WTC11 (cell line): ENCODE results near the gene HOXB5. TPM values are rescaled to one million over a fixed set of nuclear protein-coding genes. Genes with fewer than 3 reads are reported as not detected.

ENCODE experiments used
- ATAC-seq: fragments of 200-7000 bp; cut with Tn5 transposase; 2 replicates; pipeline ENCODE4 v1.10.0; 2021; ENCODE audit warnings: mild to moderate bottlenecking, moderate library complexity
- CTCF ChIA-PET: fragments of 300-600 bp; sonication (Branson Sonifier 250); formaldehyde crosslinking; loops from one replicate; lab custom pipeline; 2021; ENCODE audit warnings: antibody characterized with exemption; lab: Charles Lee
- POLR2A ChIA-PET: fragments of 350-600 bp; sonication (Branson Sonifier 250); formaldehyde crosslinking; loops from one replicate; lab custom pipeline; 2021; ENCODE audit warnings: antibody characterized with exemption; lab: Charles Lee
- DNase-seq: peaks from one replicate; pipeline ENCODE4 v3.0.0; 2021; ENCODE audit warnings: low spot score
- H3K27ac Mint-ChIP-seq: 2 replicates; pipeline ENCODE4 v1.8.0; 2021; ENCODE audit warnings: mixed read lengths
- H3K27me3 Mint-ChIP-seq: 2 replicates; pipeline ENCODE4 v1.8.0; 2021; ENCODE audit warnings: low read depth, mild to moderate bottlenecking, moderate library complexity, mixed read lengths
- H3K36me3 Mint-ChIP-seq: 2 replicates; pipeline ENCODE4 v1.8.0; 2021; ENCODE audit warnings: mixed read lengths
- H3K4me1 Mint-ChIP-seq: 2 replicates; pipeline ENCODE4 v1.8.0; 2022; ENCODE audit warnings: mixed read lengths
- H3K4me3 Mint-ChIP-seq: 2 replicates; pipeline ENCODE4 v1.8.0; 2021; ENCODE audit warnings: mild to moderate bottlenecking, moderate library complexity, mixed read lengths
- H3K9me3 Mint-ChIP-seq: 2 replicates; pipeline ENCODE4 v1.8.0; 2021; ENCODE audit warnings: mixed read lengths
- ATF1 ChIP-seq: sonication (generic); formaldehyde crosslinking; IDR thresholded peaks from 2 replicates; pipeline ENCODE4 v1.8.1; 2023; ENCODE audit warnings: mild to moderate bottlenecking, moderate library complexity, missing genetic modification reagents
- CREM ChIP-seq: sonication (generic); formaldehyde crosslinking; IDR thresholded peaks from 2 replicates; pipeline ENCODE4 v1.8.1; 2022; ENCODE audit warnings: mild to moderate bottlenecking, missing genetic modification reagents, moderate library complexity
- ESRRA ChIP-seq: sonication (generic); formaldehyde crosslinking; IDR thresholded peaks from 2 replicates; pipeline ENCODE4 v1.8.1; 2022; ENCODE audit warnings: mild to moderate bottlenecking, missing genetic modification reagents, borderline replicate concordance
- FOXP1 ChIP-seq: sonication (generic); formaldehyde crosslinking; IDR thresholded peaks from 2 replicates; pipeline ENCODE4 v1.8.0; 2022; ENCODE audit warnings: missing genetic modification reagents, mild to moderate bottlenecking, moderate library complexity, borderline replicate concordance
- GRHL2 ChIP-seq: fragments of 250-450 bp; sonication (Bioruptor Pico); IDR thresholded peaks from 2 replicates; pipeline ENCODE4 v1.8.0; 2022; ENCODE audit warnings: mild to moderate bottlenecking, moderate library complexity; ENCODE audit not compliant: insufficient replicate concordance, severe bottlenecking
- HMGA2 ChIP-seq: fragments of 250-450 bp; sonication (Bioruptor Pico); IDR thresholded peaks from 2 replicates; pipeline ENCODE4 v1.4.0; 2021; ENCODE audit warnings: mild to moderate bottlenecking, moderate library complexity
- NFE2L1 ChIP-seq: sonication (generic); formaldehyde crosslinking; IDR thresholded peaks from 2 replicates; pipeline ENCODE4 v1.8.1; 2023; ENCODE audit warnings: missing genetic modification reagents
- SOX15 ChIP-seq: fragments of 250-450 bp; sonication (Bioruptor Pico); IDR thresholded peaks from 2 replicates; pipeline ENCODE4 v1.9.0; 2021; ENCODE audit warnings: mild to moderate bottlenecking
- SP1 ChIP-seq: sonication (generic); formaldehyde crosslinking; conservative IDR thresholded peaks from 2 replicates; pipeline ENCODE4 v1.8.1; 2022; ENCODE audit warnings: missing genetic modification reagents
- TCF7 ChIP-seq: sonication (generic); formaldehyde crosslinking; IDR thresholded peaks from 2 replicates; pipeline ENCODE4 v1.8.0; 2022; ENCODE audit warnings: mild to moderate bottlenecking, low read depth, missing genetic modification reagents, moderate library complexity
- total RNA-seq: library from RNA; stranded (reverse); gene quantifications from 3 replicates; pipeline ENCODE4 v1.2.3, GENCODE V29; 2021
- TF ChIP-seq, protein P1 (sequence below): sonication (generic); formaldehyde crosslinking; IDR thresholded peaks from 2 replicates; pipeline ENCODE4 v1.8.0; 2023; ENCODE audit warnings: mild to moderate bottlenecking, missing genetic modification reagents
- TF ChIP-seq, protein P2 (sequence below): fragments of 250-450 bp; sonication (Bioruptor Pico); IDR thresholded peaks from 2 replicates; pipeline ENCODE4 v1.9.0; 2021; ENCODE audit warnings: mild to moderate bottlenecking
- TF ChIP-seq, protein P3 (sequence below): sonication (generic); formaldehyde crosslinking; conservative IDR thresholded peaks from 2 replicates; pipeline ENCODE4 v1.8.1; 2023; ENCODE audit warnings: mild to moderate bottlenecking, low read depth, missing genetic modification reagents, moderate library complexity
- TF ChIP-seq, protein P4 (sequence below): fragments of 200-600 bp; IDR thresholded peaks from 2 replicates; pipeline ENCODE4 v1.8.0; 2022; ENCODE audit warnings: antibody characterized with exemption
- TF ChIP-seq, protein P5 (sequence below): sonication (generic); formaldehyde crosslinking; IDR thresholded peaks from 2 replicates; pipeline ENCODE4 v1.8.1; 2022; ENCODE audit warnings: mild to moderate bottlenecking, missing genetic modification reagents, moderate library complexity, borderline replicate concordance

The HOXB5 gene
- total RNA-seq, 1 experiment from 2014 or later, result not detected

DNA sequence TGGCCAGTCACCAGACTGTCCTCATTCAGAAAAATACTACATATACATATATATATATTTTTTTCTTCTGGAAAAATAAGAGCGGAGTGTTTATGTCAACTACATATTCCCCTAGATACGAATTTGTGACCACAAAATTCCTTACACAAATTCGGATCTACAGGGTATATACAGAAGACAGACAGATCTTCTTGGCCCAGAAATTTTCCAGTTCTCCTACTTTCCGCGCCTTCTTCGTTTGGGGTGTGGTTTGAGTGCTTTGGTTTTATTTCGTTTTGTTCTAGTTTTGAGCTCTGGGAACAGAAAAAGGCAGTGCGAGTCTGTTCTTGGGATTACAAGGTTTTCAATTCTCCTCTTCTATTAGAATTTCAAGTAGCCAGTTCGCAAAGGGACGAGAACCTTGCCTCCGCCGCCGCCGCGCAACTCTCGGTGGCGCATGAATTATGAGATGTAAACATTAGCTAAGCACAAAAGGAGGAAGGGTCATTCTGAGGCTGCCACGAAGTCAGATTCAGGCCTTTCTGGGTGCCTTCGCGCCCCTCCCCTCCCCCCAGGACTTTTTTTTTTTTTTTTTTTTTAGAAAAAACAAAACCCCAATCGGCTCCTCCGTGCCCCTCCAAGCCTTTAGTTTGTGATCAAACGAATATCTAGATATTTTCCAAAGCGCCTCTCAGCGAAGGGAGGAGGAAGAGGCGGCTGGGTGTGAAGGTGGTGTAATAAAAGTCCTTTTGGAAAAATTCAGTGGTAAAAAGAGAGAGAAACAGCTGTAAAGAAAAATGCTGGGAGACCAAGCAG, 13.6 kb downstream of the HOXB5 start:
- DNase-seq (no peak), ATAC-seq (no peak)
- peaks cover 44% of the 10 kb centered on the region for H3K4me1 Mint-ChIP-seq
- TF ChIP-seq, protein P1, sequence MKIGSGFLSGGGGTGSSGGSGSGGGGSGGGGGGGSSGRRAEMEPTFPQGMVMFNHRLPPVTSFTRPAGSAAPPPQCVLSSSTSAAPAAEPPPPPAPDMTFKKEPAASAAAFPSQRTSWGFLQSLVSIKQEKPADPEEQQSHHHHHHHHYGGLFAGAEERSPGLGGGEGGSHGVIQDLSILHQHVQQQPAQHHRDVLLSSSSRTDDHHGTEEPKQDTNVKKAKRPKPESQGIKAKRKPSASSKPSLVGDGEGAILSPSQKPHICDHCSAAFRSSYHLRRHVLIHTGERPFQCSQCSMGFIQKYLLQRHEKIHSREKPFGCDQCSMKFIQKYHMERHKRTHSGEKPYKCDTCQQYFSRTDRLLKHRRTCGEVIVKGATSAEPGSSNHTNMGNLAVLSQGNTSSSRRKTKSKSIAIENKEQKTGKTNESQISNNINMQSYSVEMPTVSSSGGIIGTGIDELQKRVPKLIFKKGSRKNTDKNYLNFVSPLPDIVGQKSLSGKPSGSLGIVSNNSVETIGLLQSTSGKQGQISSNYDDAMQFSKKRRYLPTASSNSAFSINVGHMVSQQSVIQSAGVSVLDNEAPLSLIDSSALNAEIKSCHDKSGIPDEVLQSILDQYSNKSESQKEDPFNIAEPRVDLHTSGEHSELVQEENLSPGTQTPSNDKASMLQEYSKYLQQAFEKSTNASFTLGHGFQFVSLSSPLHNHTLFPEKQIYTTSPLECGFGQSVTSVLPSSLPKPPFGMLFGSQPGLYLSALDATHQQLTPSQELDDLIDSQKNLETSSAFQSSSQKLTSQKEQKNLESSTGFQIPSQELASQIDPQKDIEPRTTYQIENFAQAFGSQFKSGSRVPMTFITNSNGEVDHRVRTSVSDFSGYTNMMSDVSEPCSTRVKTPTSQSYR (CRISPR knock-in tag), result no peak
- TF ChIP-seq HMGA2 (CRISPR knock-in tag) (no peak), TCF7 (no peak), FOXP1 (no peak), NFE2L1 (no peak), CREM (CRISPR knock-in tag) (no peak), ATF1 (CRISPR knock-in tag) (no peak), SP1 (no peak), SOX15 (CRISPR knock-in tag) (no peak), ESRRA (CRISPR knock-in tag) (no peak), GRHL2 (CRISPR knock-in tag) (no peak)
- TF ChIP-seq, protein P2, sequence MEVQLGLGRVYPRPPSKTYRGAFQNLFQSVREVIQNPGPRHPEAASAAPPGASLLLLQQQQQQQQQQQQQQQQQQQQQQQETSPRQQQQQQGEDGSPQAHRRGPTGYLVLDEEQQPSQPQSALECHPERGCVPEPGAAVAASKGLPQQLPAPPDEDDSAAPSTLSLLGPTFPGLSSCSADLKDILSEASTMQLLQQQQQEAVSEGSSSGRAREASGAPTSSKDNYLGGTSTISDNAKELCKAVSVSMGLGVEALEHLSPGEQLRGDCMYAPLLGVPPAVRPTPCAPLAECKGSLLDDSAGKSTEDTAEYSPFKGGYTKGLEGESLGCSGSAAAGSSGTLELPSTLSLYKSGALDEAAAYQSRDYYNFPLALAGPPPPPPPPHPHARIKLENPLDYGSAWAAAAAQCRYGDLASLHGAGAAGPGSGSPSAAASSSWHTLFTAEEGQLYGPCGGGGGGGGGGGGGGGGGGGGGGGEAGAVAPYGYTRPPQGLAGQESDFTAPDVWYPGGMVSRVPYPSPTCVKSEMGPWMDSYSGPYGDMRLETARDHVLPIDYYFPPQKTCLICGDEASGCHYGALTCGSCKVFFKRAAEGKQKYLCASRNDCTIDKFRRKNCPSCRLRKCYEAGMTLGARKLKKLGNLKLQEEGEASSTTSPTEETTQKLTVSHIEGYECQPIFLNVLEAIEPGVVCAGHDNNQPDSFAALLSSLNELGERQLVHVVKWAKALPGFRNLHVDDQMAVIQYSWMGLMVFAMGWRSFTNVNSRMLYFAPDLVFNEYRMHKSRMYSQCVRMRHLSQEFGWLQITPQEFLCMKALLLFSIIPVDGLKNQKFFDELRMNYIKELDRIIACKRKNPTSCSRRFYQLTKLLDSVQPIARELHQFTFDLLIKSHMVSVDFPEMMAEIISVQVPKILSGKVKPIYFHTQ (CRISPR knock-in tag), result no peak
- TF ChIP-seq, protein P3, sequence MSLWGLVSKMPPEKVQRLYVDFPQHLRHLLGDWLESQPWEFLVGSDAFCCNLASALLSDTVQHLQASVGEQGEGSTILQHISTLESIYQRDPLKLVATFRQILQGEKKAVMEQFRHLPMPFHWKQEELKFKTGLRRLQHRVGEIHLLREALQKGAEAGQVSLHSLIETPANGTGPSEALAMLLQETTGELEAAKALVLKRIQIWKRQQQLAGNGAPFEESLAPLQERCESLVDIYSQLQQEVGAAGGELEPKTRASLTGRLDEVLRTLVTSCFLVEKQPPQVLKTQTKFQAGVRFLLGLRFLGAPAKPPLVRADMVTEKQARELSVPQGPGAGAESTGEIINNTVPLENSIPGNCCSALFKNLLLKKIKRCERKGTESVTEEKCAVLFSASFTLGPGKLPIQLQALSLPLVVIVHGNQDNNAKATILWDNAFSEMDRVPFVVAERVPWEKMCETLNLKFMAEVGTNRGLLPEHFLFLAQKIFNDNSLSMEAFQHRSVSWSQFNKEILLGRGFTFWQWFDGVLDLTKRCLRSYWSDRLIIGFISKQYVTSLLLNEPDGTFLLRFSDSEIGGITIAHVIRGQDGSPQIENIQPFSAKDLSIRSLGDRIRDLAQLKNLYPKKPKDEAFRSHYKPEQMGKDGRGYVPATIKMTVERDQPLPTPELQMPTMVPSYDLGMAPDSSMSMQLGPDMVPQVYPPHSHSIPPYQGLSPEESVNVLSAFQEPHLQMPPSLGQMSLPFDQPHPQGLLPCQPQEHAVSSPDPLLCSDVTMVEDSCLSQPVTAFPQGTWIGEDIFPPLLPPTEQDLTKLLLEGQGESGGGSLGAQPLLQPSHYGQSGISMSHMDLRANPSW (CRISPR knock-in tag), result no peak
- TF ChIP-seq, protein P4, sequence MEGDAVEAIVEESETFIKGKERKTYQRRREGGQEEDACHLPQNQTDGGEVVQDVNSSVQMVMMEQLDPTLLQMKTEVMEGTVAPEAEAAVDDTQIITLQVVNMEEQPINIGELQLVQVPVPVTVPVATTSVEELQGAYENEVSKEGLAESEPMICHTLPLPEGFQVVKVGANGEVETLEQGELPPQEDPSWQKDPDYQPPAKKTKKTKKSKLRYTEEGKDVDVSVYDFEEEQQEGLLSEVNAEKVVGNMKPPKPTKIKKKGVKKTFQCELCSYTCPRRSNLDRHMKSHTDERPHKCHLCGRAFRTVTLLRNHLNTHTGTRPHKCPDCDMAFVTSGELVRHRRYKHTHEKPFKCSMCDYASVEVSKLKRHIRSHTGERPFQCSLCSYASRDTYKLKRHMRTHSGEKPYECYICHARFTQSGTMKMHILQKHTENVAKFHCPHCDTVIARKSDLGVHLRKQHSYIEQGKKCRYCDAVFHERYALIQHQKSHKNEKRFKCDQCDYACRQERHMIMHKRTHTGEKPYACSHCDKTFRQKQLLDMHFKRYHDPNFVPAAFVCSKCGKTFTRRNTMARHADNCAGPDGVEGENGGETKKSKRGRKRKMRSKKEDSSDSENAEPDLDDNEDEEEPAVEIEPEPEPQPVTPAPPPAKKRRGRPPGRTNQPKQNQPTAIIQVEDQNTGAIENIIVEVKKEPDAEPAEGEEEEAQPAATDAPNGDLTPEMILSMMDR, result no peak
- TF ChIP-seq, protein P5, sequence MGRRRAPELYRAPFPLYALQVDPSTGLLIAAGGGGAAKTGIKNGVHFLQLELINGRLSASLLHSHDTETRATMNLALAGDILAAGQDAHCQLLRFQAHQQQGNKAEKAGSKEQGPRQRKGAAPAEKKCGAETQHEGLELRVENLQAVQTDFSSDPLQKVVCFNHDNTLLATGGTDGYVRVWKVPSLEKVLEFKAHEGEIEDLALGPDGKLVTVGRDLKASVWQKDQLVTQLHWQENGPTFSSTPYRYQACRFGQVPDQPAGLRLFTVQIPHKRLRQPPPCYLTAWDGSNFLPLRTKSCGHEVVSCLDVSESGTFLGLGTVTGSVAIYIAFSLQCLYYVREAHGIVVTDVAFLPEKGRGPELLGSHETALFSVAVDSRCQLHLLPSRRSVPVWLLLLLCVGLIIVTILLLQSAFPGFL (CRISPR knock-in tag), result no peak
- H3K27me3 Mint-ChIP-seq, result peaks cover 70% of the 10 kb centered on the region; the same call in 1 of the 2 replicates
- ChIA-PET POLR2A (interaction anchor here (1.2 kb wide), 1 partner anchor 79 kb away, joined by 5 read pairs; no protein-coding TSS in a partner anchor), CTCF (interaction anchor here (0.6 to 1.2 kb wide), 3 partner anchors 28 to 33 kb away, joined by 3 to 5 read pairs (median 3); no protein-coding TSS in a partner anchor)
- no peaks in the 10 kb centered on the region for H3K36me3 Mint-ChIP-seq
- no peaks in the 10 kb centered on the region for H3K9me3 Mint-ChIP-seq
- H3K27ac Mint-ChIP-seq, result no peak overlapping the region
- H3K4me3 Mint-ChIP-seq, result no peak overlapping the region
